HCT116 (cell line): Measurements from ENCODE around the gene TRAF3IP1. TPM values are rescaled to one million over a fixed set of nuclear protein-coding genes. Genes with fewer than 3 reads are reported as not detected.

Experiments
- ATAC-seq: fragments of 200-7000 bp; cut with Tn5 transposase; 2 replicates; pipeline ENCODE4 v1.9.1; 2020; ENCODE audit warnings: mild to moderate bottlenecking, moderate library complexity
- BruUV-seq: library from RNA; stranded (reverse); fragments of 400-500 nt; replicated peaks from 2 replicates; lab custom pipeline; 2021; lab: Mats Ljungman, UMichigan
- CTCF ChIA-PET: fragments of 300-600 bp; sonication (Branson Sonifier 250); formaldehyde crosslinking; loops from one replicate; lab custom pipeline; 2021; ENCODE audit warnings: antibody characterized with exemption; lab: Charles Lee
- POLR2A ChIA-PET: fragments of 300-600, 350-600 bp; sonication (Branson Sonifier 250); formaldehyde crosslinking; loops from one replicate; lab custom pipeline; 2021; ENCODE audit warnings: antibody characterized with exemption; lab: Charles Lee
- RAD21 ChIA-PET, 2 experiments: fragments of 300-600 bp; sonication (Branson Sonifier 250); formaldehyde crosslinking; loops; one replicate each; lab custom pipeline; 2023; ENCODE audit warnings: low total read pairs in 2 of 2; ENCODE audit not compliant: uncharacterized antibody in 2 of 2, unreplicated experiment in 2 of 2, low non-redundant PET in 1 of 2; lab: Charles Lee
- DNase-seq: peaks from one replicate; pipeline ENCODE4 v3.0.0-alpha.2; 2010; ENCODE audit warnings: low read depth, low spot score
- H2AFZ ChIP-seq: fragments of 200-600 bp; shearing (Covaris generic), sonication (generic); 2 replicates; pipeline ENCODE4 v1.6.1; 2017; ENCODE audit warnings: low read depth, mixed run types, mixed read lengths, antibody characterized with exemption, low read length; ENCODE audit not compliant: poor library complexity, severe bottlenecking
- H3K27ac ChIP-seq: 2 replicates; pipeline ENCODE4 v1.5.1; 2012; ENCODE audit warnings: low read depth, low read length
- H3K27me3 ChIP-seq: fragments of 200-600 bp; sonication (generic); 2 replicates; pipeline ENCODE4 v1.6.1; 2016; ENCODE audit warnings: mixed run types, low read length, mixed read lengths; ENCODE audit not compliant: insufficient read depth
- H3K36me3 ChIP-seq, 2 experiments: fragments of 200-500 bp in 1 of 2; fragments of 200-600 bp in 1 of 2; sonication (Bioruptor generic) in 1 of 2; sonication (generic) in 1 of 2; 2 replicates each; pipeline versions ENCODE4 v1.5.1 to v1.6.1; 2014 to 2016; ENCODE audit warnings: low read length in 2 of 2, inconsistent platforms in 1 of 2, mixed read lengths in 1 of 2, mixed run types in 1 of 2; ENCODE audit not compliant: insufficient read depth in 2 of 2, control insufficient read depth in 1 of 2
- H3K4me1 ChIP-seq, 2 experiments: fragments of 200-600 bp in 1 of 2; sonication (generic) in 1 of 2; 2 replicates each; pipeline versions ENCODE4 v1.5.1 to v1.6.1; 2012 to 2017; ENCODE audit warnings: low read length in 2 of 2, inconsistent platforms in 1 of 2, mild to moderate bottlenecking in 1 of 2, mixed read lengths in 1 of 2, mixed run types in 1 of 2, moderate library complexity in 1 of 2; ENCODE audit not compliant: insufficient read depth in 2 of 2, control insufficient read depth in 1 of 2
- H3K4me2 ChIP-seq: fragments of 200-600 bp; sonication (generic); 2 replicates; pipeline ENCODE4 v1.6.1; 2017; ENCODE audit warnings: mixed run types, low read length, mixed read lengths
- H3K4me3 ChIP-seq, 2 experiments: fragments of 200-600 bp in 1 of 2; sonication (generic) in 1 of 2; replicated peaks in 1 of 2; 2 replicates each; pipeline ENCODE4 v1.5.1; 2011 to 2016; ENCODE audit warnings: low read length in 2 of 2, control low read depth in 1 of 2, low read depth in 1 of 2, mild to moderate bottlenecking in 1 of 2, mixed read lengths in 1 of 2, mixed run types in 1 of 2
- H3K79me2 ChIP-seq: fragments of 200-600 bp; sonication (generic); 2 replicates; pipeline ENCODE4 v1.6.1; 2017; ENCODE audit warnings: mild to moderate bottlenecking, mixed run types, low read length, moderate library complexity, mixed read lengths; ENCODE audit not compliant: insufficient read depth
- H3K9ac ChIP-seq: fragments of 200-600 bp; sonication (generic); 2 replicates; pipeline ENCODE4 v1.6.1; 2016; ENCODE audit warnings: low read length, mixed read lengths
- H3K9me2 ChIP-seq: fragments of 200-600 bp; sonication (generic), shearing (Covaris generic); 2 replicates; pipeline ENCODE4 v1.6.1; 2017; ENCODE audit warnings: mixed run types, mild to moderate bottlenecking, moderate library complexity; ENCODE audit not compliant: insufficient read depth
- H3K9me3 ChIP-seq, 2 experiments: fragments of 200-500 bp in 1 of 2; fragments of 200-600 bp in 1 of 2; sonication (Bioruptor generic) in 1 of 2; sonication (generic) in 1 of 2; 2 replicates each; pipeline ENCODE4 v1.6.1; 2014 to 2017; ENCODE audit warnings: low read length in 2 of 2, mixed read lengths in 2 of 2, inconsistent platforms in 1 of 2, low read depth in 1 of 2, mild to moderate bottlenecking in 1 of 2, mixed run types in 1 of 2, moderate library complexity in 1 of 2; ENCODE audit not compliant: control insufficient read depth in 1 of 2, insufficient read depth in 1 of 2
- H4K20me1 ChIP-seq: fragments of 200-600 bp; sonication (generic), shearing (Covaris generic); 2 replicates; pipeline ENCODE4 v1.6.1; 2017; ENCODE audit warnings: mixed run types, mild to moderate bottlenecking, moderate library complexity; ENCODE audit not compliant: insufficient read depth
- CBX3 ChIP-seq: IDR thresholded peaks from 2 replicates; pipeline ENCODE4 v1.6.1; 2012; ENCODE audit warnings: low read depth
- EGR1 ChIP-seq: IDR thresholded peaks from 2 replicates; pipeline ENCODE4 v1.6.1; 2012; ENCODE audit warnings: low read depth
- ELF1 ChIP-seq: IDR thresholded peaks from 2 replicates; pipeline ENCODE4 v1.6.1; 2012; ENCODE audit warnings: low read depth, borderline replicate concordance
- EZH2 ChIP-seq: fragments of 200-600 bp; sonication (generic); IDR thresholded peaks from 2 replicates; pipeline ENCODE4 v1.6.1; 2017; ENCODE audit warnings: antibody characterized with exemption, mixed run types
- JUND ChIP-seq: IDR thresholded peaks from 2 replicates; pipeline ENCODE4 v1.6.1; 2012
- POLR2A ChIP-seq: IDR thresholded peaks from 2 replicates; pipeline ENCODE4 v1.7.0; 2011; ENCODE audit warnings: borderline replicate concordance; ENCODE audit not compliant: insufficient read depth, insufficient read length; ENCODE audit errors: extremely low read depth
- RAD21 ChIP-seq: IDR thresholded peaks from 2 replicates; pipeline ENCODE4 v1.6.1; 2012; ENCODE audit warnings: low read depth, mild to moderate bottlenecking
- SIN3A ChIP-seq: IDR thresholded peaks from 2 replicates; pipeline ENCODE4 v1.6.1; 2012; ENCODE audit warnings: low read depth
- SRF ChIP-seq: IDR thresholded peaks from 2 replicates; pipeline ENCODE4 v1.6.1; 2012; ENCODE audit warnings: low read depth
- YY1 ChIP-seq: IDR thresholded peaks from 2 replicates; pipeline ENCODE4 v1.6.1; 2011; ENCODE audit warnings: low read length, low read depth, moderate library complexity, mild to moderate bottlenecking; ENCODE audit not compliant: insufficient replicate concordance; ENCODE audit errors: extremely low read depth
- ZFX ChIP-seq: fragments of 450-650 bp; IDR thresholded peaks from 2 replicates; pipeline ENCODE4 v1.6.1; 2017
- ZNF274 ChIP-seq: fragments of 200-500 bp; sonication (Bioruptor generic); IDR thresholded peaks from 2 replicates; pipeline ENCODE4 v1.6.1; 2014; ENCODE audit warnings: mild to moderate bottlenecking, low read depth, low read length, inconsistent platforms
- intact Hi-C: fragments of 100-400 bp; cut with micrococcal nuclease; formaldehyde crosslinking; loops from 2 replicates; pipeline ENCODE4 v1.10.0; 2022
- total RNA-seq: library from RNA; stranded (reverse); gene quantifications from one replicate; pipeline ENCODE4 v1.2.1, GENCODE V29; 2021; ENCODE audit not compliant: unreplicated experiment
- TF ChIP-seq, protein P1 (sequence below): IDR thresholded peaks from 2 replicates; pipeline ENCODE4 v1.6.1; 2012; ENCODE audit warnings: low read depth
- TF ChIP-seq, protein P2 (sequence below): IDR thresholded peaks from 2 replicates; pipeline ENCODE4 v1.6.1; 2011; ENCODE audit warnings: mild to moderate bottlenecking, low read length, moderate library complexity; ENCODE audit not compliant: insufficient replicate concordance; ENCODE audit errors: extremely low read depth

The TRAF3IP1 gene
- total RNA-seq, 1 experiment from 2014 or later = 19.4 TPM

DNA sequence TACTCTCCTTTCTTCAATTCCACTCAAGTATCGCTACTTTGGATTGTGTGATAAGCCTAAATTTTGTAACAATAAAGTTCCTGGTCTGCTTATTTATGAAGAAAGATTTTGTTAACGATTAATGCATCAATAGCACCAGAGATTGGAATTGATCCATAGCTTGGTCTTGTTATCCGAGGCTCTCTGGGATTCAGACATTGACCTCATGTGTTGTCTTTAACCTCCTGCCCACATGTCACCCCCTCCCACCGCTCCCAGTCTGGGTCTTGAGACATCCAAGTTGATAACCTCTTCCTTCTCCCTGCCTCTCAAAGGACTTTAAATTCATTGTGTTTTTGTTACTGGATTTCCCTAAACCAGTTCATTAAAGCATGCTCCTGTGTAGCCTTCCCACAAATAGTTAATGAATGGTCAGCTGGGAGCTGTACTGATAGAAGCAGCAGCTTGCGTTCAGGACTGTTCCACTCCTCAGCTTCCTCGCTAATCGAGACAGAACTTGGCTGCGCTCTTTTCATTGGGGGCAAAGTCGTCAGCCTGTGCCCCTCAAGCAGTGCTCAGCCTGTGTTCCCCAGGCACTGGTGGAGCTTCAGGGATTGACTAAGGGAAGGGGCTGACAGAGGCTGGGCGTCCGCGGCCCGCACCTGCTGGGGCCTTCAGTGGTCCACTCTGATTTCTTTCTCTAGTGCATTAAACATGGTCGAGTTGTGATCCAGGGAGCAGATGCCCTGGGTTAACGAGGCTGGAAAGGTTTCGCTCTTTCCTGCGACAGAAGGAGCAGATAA lies 125.3 kb downstream of the TRAF3IP1 start (continued):
- TF ChIP-seq, protein P1, sequence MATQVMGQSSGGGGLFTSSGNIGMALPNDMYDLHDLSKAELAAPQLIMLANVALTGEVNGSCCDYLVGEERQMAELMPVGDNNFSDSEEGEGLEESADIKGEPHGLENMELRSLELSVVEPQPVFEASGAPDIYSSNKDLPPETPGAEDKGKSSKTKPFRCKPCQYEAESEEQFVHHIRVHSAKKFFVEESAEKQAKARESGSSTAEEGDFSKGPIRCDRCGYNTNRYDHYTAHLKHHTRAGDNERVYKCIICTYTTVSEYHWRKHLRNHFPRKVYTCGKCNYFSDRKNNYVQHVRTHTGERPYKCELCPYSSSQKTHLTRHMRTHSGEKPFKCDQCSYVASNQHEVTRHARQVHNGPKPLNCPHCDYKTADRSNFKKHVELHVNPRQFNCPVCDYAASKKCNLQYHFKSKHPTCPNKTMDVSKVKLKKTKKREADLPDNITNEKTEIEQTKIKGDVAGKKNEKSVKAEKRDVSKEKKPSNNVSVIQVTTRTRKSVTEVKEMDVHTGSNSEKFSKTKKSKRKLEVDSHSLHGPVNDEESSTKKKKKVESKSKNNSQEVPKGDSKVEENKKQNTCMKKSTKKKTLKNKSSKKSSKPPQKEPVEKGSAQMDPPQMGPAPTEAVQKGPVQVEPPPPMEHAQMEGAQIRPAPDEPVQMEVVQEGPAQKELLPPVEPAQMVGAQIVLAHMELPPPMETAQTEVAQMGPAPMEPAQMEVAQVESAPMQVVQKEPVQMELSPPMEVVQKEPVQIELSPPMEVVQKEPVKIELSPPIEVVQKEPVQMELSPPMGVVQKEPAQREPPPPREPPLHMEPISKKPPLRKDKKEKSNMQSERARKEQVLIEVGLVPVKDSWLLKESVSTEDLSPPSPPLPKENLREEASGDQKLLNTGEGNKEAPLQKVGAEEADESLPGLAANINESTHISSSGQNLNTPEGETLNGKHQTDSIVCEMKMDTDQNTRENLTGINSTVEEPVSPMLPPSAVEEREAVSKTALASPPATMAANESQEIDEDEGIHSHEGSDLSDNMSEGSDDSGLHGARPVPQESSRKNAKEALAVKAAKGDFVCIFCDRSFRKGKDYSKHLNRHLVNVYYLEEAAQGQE = no peak
- TF ChIP-seq SIN3A = no peak
- no peak for TF ChIP-seq CBX3
- TF ChIP-seq EGR1 = no peak
- no peak for TF ChIP-seq ZNF274
- TF ChIP-seq ELF1 = no peak
- no peak for TF ChIP-seq POLR2A
- TF ChIP-seq SRF = no peak
- TF ChIP-seq JUND = no peak
- no peak for TF ChIP-seq ZFX
- TF ChIP-seq YY1 = no peak

DNA sequence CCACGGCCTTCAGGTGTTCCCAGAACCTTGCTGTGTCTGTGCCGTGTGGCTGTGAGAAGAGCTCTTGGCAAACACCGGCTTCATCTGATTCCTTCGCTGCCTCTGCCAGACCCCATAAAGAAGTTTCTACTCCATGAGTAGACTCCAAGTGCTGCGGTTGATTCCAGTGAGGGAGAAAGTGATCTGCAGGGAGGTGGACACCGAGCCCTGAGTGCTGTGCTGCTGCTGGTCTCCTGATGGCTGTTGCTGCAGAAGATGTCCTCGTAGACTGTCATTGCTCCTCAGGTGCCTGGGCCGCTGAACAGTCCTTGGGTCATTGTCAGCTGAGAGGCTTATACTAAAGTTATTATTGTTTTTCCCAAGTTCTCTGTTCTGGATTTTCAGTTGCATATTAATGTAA lies 126.1 kb downstream of the TRAF3IP1 start:
- intact Hi-C loops = no loop called here
- CTCF ChIA-PET = no interaction called here
- Histone ChIP-seq H3K9me2 (no peaks in the 10 kb centered on the region), H3K9me3 (no peaks in the 10 kb centered on the region), H3K4me1 (peaks cover 2 to 13% of the 10 kb centered on the region in 2 experiments; a peak in 3 of 4 replicates), H3K27me3 (no peaks in the 10 kb centered on the region), H3K4me2 (no peak overlapping the region), H4K20me1 (no peaks in the 10 kb centered on the region), H3K27ac (no peak overlapping the region), H3K36me3 (peaks cover 31 to 53% of the 10 kb centered on the region in 2 experiments), H2AFZ (no peak overlapping the region), H3K79me2 (peaks cover 62% of the 10 kb centered on the region), H3K4me3 (no peak overlapping the region), H3K9ac (no peak overlapping the region)
- ATAC-seq (no peak), DNase-seq (no peak)
- POLR2A ChIA-PET = no interaction called here
- TF ChIP-seq, protein P2, sequence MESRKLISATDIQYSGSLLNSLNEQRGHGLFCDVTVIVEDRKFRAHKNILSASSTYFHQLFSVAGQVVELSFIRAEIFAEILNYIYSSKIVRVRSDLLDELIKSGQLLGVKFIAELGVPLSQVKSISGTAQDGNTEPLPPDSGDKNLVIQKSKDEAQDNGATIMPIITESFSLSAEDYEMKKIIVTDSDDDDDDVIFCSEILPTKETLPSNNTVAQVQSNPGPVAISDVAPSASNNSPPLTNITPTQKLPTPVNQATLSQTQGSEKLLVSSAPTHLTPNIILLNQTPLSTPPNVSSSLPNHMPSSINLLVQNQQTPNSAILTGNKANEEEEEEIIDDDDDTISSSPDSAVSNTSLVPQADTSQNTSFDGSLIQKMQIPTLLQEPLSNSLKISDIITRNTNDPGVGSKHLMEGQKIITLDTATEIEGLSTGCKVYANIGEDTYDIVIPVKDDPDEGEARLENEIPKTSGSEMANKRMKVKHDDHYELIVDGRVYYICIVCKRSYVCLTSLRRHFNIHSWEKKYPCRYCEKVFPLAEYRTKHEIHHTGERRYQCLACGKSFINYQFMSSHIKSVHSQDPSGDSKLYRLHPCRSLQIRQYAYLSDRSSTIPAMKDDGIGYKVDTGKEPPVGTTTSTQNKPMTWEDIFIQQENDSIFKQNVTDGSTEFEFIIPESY = no peak
- TF ChIP-seq EZH2 (no peak), RAD21 (no peak), YY1 (no peak)
- BruUV-seq = no TSS peak
- RAD21 ChIA-PET = no interaction called here
